ENCODE data around the gene ARHGEF4.

The ARHGEF4 gene

DNA sequence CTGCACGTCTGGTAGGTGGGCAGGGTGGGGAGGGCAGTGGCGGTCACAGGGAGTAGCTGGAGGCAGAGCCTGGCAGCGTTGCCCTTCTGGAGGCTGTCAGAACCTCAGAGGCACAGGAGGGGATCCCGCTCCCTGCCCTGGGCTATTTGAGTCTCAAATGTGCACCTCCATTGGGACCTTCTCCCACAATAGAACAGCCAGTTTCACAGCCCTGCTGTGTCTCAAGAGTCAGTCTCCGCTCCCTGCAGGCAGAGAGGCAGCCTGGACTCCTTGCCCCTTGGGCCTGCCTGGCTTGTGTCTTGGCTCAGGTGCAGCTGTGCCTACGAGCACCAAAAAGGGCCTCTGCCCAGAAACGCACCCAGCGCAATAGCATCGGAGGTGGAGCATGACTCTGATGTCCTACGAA is 199.1 kb downstream of the ARHGEF4 start:
- no peaks in the 10 kb centered on the region for H3K36me3 ChIP-seq (ENCODE audit: insufficient read depth, low read length)
- H3K9me3 ChIP-seq (replicated peaks; ENCODE audit: low read length) = no peaks in the 10 kb centered on the region
- H3K27me3 ChIP-seq (ENCODE audit: control insufficient read depth, insufficient read depth, low read length) = peaks cover 45% of the 10 kb centered on the region
- H3K4me3 ChIP-seq (ENCODE audit: low read length) = no peak overlapping the region
- no peak overlapping the region for H3K4me2 ChIP-seq (ENCODE audit: low read length)
- H3K9ac ChIP-seq (ENCODE audit: low read depth, low read length) = no peak overlapping the region
- no peaks in the 10 kb centered on the region for H3K4me1 ChIP-seq (ENCODE audit: control insufficient read depth, insufficient read depth, low read length)

DNA sequence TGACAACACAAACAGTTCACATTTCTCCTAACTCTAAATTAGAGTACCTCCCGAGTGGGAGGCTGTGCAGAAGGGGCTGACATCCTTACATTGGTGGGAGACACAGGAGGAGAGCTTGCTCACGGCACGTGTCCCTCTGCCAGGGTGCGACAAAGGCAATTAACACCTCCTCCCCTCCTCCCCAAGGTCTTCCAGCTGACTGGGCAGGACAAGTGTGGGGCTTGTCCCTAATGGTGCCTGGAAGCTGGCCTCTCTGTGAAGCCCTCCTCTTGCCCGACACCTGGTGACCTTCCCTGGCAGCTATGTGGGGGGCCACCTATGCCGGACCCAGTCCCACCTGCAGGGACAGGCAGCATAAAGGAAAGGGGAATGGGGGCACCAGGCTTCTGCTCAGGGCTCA is 199.6 kb downstream of the ARHGEF4 start:
- H3K4me1 ChIP-seq (ENCODE audit: control insufficient read depth, insufficient read depth, low read length) = no peaks in the 10 kb centered on the region
- H3K27me3 ChIP-seq (ENCODE audit: control insufficient read depth, insufficient read depth, low read length) = peaks cover 45% of the 10 kb centered on the region
- H3K9me3 ChIP-seq (replicated peaks; ENCODE audit: low read length) = no peaks in the 10 kb centered on the region
- H3K9ac ChIP-seq (ENCODE audit: low read depth, low read length) = no peak overlapping the region
- no peak overlapping the region for H3K4me3 ChIP-seq (ENCODE audit: low read length)
- H3K4me2 ChIP-seq (ENCODE audit: low read length) = no peak overlapping the region
- no peaks in the 10 kb centered on the region for H3K36me3 ChIP-seq (ENCODE audit: insufficient read depth, low read length)

DNA sequence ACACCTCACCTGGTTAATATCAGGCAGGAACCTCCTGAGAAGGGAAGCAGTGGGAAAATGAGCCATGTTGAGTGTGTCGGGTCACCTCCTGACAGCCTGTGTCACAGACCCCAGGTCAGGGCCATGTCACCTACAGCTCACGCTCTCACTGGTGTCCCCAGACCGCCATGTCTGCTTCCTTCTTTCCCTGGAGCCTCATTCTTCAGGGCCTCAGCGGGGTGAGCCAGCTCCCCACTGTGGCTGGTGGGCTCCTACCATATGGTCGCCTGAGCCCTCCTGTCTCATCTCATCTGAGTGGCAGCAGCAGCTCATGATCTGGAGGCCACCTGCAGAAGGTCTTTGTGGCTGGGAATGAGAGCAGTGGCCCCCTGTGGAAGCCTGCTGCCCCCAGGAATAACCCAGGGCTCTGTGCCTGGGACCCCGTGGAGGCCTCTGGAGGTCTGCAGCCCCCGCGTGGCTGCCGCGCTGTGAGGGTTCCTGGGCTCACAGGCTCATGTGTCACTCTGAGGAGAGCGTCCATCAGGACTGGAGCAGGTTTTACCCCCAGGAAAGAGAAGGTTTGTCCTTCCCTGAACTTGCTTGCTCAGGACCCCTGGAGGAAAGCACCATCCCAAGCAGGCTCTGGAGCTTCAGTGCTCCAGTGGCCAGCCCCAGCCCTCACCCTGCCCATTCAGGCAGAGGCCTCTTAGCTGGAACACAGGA is 200.1 kb downstream of the ARHGEF4 start:
- Histone ChIP-seq H3K9ac (ENCODE audit: low read depth, low read length) (no peak overlapping the region), H3K9me3 (replicated peaks; ENCODE audit: low read length) (no peaks in the 10 kb centered on the region), H3K36me3 (ENCODE audit: insufficient read depth, low read length) (no peaks in the 10 kb centered on the region), H3K4me2 (ENCODE audit: low read length) (no peak overlapping the region), H3K4me1 (ENCODE audit: control insufficient read depth, insufficient read depth, low read length) (no peaks in the 10 kb centered on the region), H3K4me3 (ENCODE audit: low read length) (no peak overlapping the region), H3K27me3 (ENCODE audit: control insufficient read depth, insufficient read depth, low read length) (peaks cover 44% of the 10 kb centered on the region)

DNA sequence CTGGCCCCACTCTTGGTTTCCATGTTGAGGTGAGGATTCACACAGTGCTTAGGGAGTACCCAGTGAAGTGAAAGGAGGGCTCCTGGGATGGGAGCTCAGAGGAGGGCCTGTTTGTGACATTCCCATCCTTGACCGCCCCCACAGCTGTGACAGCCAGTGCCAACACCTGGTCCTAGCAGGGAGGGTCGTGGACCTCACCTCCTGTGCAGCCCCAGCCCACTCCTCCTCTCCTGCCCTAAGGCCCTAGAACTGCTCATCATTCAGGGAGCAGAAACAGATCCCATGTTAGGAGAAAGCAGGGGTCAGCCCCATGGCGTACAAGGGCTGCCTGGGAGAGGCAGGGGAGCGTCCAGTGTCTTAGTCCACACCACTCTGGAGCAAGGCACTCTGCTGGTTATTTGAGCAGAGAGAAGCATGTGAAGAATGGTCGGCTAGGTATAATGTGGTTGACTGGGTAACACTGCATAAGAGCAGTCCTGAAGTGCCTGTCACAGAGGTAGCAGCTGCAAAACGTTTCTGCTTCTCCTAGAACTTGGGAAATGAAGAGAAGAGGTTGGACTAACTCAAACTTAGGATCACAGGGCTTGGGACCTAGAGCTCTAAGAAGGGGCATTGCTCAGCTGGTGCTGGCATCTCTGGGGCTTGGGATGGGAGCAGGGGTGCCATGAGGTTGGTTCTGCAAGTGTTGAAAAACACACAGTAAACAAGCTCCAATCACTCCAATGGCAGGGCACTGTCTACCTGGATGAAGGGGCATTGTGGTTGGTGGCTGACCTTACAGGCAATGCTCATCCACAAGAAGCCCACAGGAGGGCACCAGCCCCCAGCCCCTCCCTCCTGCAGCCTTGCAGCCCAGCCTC is 200.9 kb downstream of the ARHGEF4 start:
- no peaks in the 10 kb centered on the region for H3K9me3 ChIP-seq (replicated peaks; ENCODE audit: low read length)
- no peaks in the 10 kb centered on the region for H3K36me3 ChIP-seq (ENCODE audit: insufficient read depth, low read length)
- no peaks in the 10 kb centered on the region for H3K4me1 ChIP-seq (ENCODE audit: control insufficient read depth, insufficient read depth, low read length)
- no peak overlapping the region for H3K4me2 ChIP-seq (ENCODE audit: low read length)
- peaks cover 37% of the 10 kb centered on the region for H3K27me3 ChIP-seq (ENCODE audit: control insufficient read depth, insufficient read depth, low read length)
- no peak overlapping the region for H3K4me3 ChIP-seq (ENCODE audit: low read length)
- H3K9ac ChIP-seq (ENCODE audit: low read depth, low read length) = no peak overlapping the region

DNA sequence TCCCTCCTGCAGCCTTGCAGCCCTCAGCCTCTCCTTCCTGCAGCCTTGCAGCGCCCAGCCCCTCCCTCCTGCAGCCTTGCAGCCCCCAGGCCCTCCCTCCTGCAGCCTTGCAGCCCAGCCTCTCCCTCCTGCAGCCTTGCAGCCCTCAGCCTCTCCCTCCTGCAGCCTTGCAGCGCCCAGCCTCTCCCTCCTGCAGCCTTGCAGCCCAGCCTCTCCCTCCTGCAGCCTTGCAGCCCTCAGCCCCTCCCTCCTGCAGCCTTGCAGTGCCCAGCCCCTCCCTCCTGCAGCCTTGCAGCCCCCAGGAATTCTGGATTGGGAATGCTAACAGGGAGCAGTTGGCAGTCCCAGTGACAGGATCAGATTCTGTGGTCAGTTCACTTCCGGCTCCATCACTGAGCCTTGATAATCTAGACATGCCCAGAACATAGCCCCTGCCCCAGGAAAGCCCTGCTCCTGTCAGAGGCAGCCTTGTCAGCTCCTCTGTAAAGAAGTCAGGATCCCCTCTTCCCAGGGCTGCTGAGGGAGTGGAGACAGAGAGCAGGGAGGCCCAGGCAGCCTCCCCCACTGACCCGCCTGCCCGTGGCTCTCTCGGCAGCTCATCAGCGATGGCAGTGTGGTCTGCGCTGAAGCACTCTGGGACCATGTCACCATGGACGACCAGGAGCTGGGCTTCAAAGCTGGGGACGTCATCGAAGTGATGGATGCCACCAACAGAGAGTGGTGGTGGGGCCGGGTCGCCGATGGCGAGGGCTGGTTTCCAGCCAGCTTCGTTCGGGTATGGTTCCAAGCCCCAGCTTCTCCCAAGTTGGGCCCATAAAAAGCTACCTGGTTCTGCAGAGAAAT is 201.8 kb downstream of the ARHGEF4 start:
- H3K4me3 ChIP-seq (ENCODE audit: low read length) = no peak overlapping the region
- peaks cover 31% of the 10 kb centered on the region for H3K27me3 ChIP-seq (ENCODE audit: control insufficient read depth, insufficient read depth, low read length)
- H3K9ac ChIP-seq (ENCODE audit: low read depth, low read length) = no peak overlapping the region
- no peaks in the 10 kb centered on the region for H3K4me1 ChIP-seq (ENCODE audit: control insufficient read depth, insufficient read depth, low read length)
- no peaks in the 10 kb centered on the region for H3K9me3 ChIP-seq (replicated peaks; ENCODE audit: low read length)
- H3K36me3 ChIP-seq (ENCODE audit: insufficient read depth, low read length) = no peaks in the 10 kb centered on the region
- H3K4me2 ChIP-seq (ENCODE audit: low read length) = no peak overlapping the region

DNA sequence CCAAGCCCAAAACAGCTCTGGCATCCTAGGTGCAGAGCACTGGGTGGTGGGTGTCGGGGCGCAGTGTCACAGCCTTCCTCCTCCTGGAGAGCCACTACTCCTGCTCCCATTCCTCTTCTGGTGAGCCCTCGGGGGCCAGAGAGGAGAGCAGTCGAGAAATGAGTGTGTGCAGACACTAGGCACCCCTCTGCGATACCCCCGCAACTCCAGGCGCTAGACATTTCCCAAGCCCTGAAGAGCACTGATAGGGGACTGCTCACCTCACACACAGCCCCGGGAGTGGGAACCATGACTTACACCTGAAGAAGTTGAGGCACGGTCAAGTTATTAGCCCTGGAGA is 202.4 kb downstream of the ARHGEF4 start:
- no peaks in the 10 kb centered on the region for H3K4me1 ChIP-seq (ENCODE audit: control insufficient read depth, insufficient read depth, low read length)
- no peak overlapping the region for H3K4me2 ChIP-seq (ENCODE audit: low read length)
- H3K9me3 ChIP-seq (replicated peaks; ENCODE audit: low read length) = no peaks in the 10 kb centered on the region
- H3K4me3 ChIP-seq (ENCODE audit: low read length) = no peak overlapping the region
- H3K27me3 ChIP-seq (ENCODE audit: control insufficient read depth, insufficient read depth, low read length) = peaks cover 25% of the 10 kb centered on the region
- H3K9ac ChIP-seq (ENCODE audit: low read depth, low read length) = no peak overlapping the region
- H3K36me3 ChIP-seq (ENCODE audit: insufficient read depth, low read length) = no peaks in the 10 kb centered on the region

DNA sequence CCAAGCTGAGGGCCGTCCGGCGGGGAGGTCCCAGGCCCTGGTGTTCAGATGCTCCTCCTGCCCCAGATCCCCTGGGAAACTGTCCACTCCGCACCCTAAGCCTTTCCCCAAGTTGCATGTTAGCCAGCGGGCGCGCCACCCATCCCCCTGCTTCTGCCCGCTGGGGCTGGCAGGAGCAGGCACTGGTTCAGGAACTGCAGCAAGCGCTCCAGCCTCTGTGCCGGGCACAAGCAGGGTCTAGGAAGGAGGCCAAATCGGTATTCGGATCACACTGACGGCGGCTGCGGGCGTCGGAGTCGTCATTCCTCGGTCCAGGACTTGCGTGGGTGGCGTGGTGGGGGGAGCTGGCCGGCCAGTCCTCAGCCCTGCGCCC is 202.8 kb downstream of the ARHGEF4 start:
- Histone ChIP-seq H3K4me2 (ENCODE audit: low read length) (no peak overlapping the region), H3K36me3 (ENCODE audit: insufficient read depth, low read length) (no peaks in the 10 kb centered on the region), H3K4me1 (ENCODE audit: control insufficient read depth, insufficient read depth, low read length) (no peaks in the 10 kb centered on the region), H3K9me3 (replicated peaks; ENCODE audit: low read length) (no peaks in the 10 kb centered on the region), H3K27me3 (ENCODE audit: control insufficient read depth, insufficient read depth, low read length) (peaks cover 21% of the 10 kb centered on the region), H3K4me3 (ENCODE audit: low read length) (no peak overlapping the region), H3K9ac (ENCODE audit: low read depth, low read length) (no peak overlapping the region)

DNA sequence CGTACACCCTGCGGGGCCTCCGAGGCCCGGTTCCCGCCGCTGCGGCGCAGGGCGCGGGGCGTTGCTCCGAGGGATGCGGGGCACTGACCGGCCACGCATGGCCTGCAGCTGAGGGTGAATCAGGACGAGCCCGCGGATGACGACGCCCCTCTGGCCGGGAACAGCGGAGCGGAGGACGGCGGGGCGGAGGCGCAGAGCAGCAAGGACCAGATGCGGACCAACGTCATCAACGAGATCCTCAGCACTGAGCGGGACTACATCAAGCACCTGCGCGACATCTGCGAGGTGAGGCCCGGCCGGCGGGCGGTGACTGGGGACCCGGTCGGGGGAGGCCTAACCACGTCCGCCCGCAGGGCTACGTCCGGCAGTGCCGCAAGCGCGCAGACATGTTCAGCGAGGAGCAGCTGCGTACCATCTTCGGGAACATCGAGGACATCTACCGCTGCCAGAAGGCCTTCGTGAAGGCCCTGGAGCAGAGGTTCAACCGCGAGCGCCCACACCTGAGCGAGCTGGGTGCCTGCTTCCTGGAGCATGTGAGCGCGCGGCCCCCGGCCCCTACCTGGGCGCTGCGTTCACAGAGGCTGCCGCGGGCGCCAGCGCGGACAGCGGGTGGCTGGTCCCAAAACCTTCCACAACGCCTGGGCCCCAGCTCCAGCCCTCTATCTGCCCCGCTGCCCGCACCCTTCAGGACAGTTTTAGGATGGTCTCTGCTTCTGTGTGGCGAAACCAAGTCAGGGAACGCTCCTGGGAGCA is 203.4 kb downstream of the ARHGEF4 start:
- Histone ChIP-seq H3K27me3 (ENCODE audit: control insufficient read depth, insufficient read depth, low read length) (peaks cover 20% of the 10 kb centered on the region), H3K4me1 (ENCODE audit: control insufficient read depth, insufficient read depth, low read length) (no peaks in the 10 kb centered on the region), H3K36me3 (ENCODE audit: insufficient read depth, low read length) (no peaks in the 10 kb centered on the region), H3K9ac (ENCODE audit: low read depth, low read length) (no peak overlapping the region), H3K4me3 (ENCODE audit: low read length) (no peak overlapping the region), H3K4me2 (ENCODE audit: low read length) (no peak overlapping the region), H3K9me3 (replicated peaks; ENCODE audit: low read length) (no peaks in the 10 kb centered on the region)

DNA sequence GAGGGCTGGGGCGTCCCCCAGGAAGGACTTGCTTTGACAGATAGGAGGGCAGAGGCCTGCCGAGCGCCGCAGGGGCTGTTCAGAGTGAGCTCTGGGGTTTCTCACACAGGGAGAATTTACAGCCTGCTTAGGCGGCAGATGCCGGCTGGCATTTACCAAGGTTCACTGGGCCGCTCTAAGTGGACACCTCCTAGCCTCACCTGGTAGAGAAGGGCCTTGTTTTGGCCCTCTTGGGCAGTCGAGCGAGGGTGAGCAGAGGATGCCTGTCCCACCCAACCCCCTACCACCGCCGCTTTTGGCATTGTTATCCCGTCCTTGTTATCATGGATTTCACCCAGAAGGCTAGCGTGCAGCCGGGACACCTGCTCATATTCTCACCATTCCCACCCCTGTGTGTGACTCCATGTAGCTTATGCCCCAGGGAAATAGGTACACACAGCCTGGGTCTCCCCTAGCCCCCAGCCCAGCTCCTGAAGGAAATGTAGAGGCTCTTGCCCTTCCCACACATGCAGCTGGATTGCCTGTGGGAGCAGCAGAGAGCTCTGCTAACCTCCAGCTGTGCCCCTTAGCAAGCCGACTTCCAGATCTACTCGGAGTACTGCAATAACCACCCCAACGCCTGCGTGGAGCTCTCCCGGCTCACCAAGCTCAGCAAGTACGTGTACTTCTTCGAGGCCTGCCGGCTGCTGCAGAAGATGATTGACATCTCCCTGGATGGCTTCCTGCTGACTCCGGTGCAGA is 204.1 kb downstream of the ARHGEF4 start:
- H3K27me3 ChIP-seq (ENCODE audit: control insufficient read depth, insufficient read depth, low read length) = peaks cover 18% of the 10 kb centered on the region

DNA sequence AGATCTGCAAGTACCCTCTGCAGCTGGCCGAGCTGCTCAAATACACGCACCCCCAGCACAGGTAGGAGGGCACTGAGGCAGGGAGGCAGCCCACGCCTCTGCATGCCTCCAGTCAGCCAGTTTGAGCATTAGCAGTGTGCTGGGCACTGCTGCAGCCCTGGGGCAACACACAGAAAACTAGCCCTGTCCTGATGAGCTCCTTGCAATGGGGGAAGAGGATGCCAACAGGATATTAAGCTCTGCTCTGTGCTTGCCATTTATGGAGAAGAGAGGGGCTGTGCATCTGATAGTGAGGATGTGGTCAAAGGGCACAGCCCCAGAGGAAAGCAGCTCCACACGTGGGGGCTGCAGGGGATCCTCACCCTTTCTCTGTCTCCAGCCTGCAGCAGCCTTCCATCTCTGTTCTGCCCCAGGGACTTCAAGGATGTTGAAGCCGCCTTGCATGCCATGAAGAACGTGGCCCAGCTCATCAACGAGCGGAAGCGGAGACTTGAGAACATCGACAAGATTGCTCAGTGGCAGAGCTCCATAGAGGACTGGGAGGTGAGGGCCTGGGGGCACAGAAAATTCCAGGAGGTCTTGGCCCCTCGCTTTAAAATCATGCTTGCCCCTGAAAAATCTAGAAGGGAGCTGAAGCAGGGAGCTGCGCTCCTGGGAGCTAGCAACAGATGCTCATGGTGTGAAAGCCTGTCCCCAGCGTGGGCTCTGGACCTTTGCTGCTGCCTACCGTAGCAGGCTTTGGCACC is 204.9 kb downstream of the ARHGEF4 start:
- no peak overlapping the region for H3K4me3 ChIP-seq (ENCODE audit: low read length)
- peaks cover 4% of the 10 kb centered on the region for H3K36me3 ChIP-seq (ENCODE audit: insufficient read depth, low read length)
- H3K4me1 ChIP-seq (ENCODE audit: control insufficient read depth, insufficient read depth, low read length) = no peaks in the 10 kb centered on the region
- no peak overlapping the region for H3K9ac ChIP-seq (ENCODE audit: low read depth, low read length)
- H3K27me3 ChIP-seq (ENCODE audit: control insufficient read depth, insufficient read depth, low read length) = peaks cover 11% of the 10 kb centered on the region
- no peaks in the 10 kb centered on the region for H3K9me3 ChIP-seq (replicated peaks; ENCODE audit: low read length)
- no peak overlapping the region for H3K4me2 ChIP-seq (ENCODE audit: low read length)

More for the DNA sequence above, 204.1 kb downstream of the ARHGEF4 start:
- Histone ChIP-seq H3K9ac (ENCODE audit: low read depth, low read length) (no peak overlapping the region), H3K4me2 (ENCODE audit: low read length) (no peak overlapping the region), H3K4me3 (ENCODE audit: low read length) (no peak overlapping the region), H3K9me3 (replicated peaks; ENCODE audit: low read length) (no peaks in the 10 kb centered on the region), H3K4me1 (ENCODE audit: control insufficient read depth, insufficient read depth, low read length) (no peaks in the 10 kb centered on the region), H3K36me3 (ENCODE audit: insufficient read depth, low read length) (no peaks in the 10 kb centered on the region)

All from skeletal muscle satellite cell (primary cell).